ENCODE measurements around the gene MRPL40.

GRCh38 chr22:19385221-19385906 is 47.0 kb upstream of the MRPL40 start:
- TF ChIP-seq, protein P1, sequence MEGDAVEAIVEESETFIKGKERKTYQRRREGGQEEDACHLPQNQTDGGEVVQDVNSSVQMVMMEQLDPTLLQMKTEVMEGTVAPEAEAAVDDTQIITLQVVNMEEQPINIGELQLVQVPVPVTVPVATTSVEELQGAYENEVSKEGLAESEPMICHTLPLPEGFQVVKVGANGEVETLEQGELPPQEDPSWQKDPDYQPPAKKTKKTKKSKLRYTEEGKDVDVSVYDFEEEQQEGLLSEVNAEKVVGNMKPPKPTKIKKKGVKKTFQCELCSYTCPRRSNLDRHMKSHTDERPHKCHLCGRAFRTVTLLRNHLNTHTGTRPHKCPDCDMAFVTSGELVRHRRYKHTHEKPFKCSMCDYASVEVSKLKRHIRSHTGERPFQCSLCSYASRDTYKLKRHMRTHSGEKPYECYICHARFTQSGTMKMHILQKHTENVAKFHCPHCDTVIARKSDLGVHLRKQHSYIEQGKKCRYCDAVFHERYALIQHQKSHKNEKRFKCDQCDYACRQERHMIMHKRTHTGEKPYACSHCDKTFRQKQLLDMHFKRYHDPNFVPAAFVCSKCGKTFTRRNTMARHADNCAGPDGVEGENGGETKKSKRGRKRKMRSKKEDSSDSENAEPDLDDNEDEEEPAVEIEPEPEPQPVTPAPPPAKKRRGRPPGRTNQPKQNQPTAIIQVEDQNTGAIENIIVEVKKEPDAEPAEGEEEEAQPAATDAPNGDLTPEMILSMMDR (IDR thresholded peaks at IDR 0.05; ENCODE audit: poor library complexity) = no peak
- TF ChIP-seq EZH2 (IDR thresholded peaks at IDR 0.05; ENCODE audit: borderline replicate concordance) (no peak), EZH2phosphoT487 (IDR thresholded peaks at IDR 0.05; ENCODE audit: low read depth, severe bottlenecking, unreplicated experiment) (no peak)
